Stimulated activated naive CD8-positive, alpha-beta T cell treated with anti-CD3 and anti-CD28 coated beads, Interleukin-15, amount 100 ng/mL, for 72 hours (primary cell): ENCODE data around the gene PNPLA2.
A peak's percentile ranks its signal among the peaks of the same experiment; 100 is the strongest.

Experiments used
- ATAC-seq: fragments of 150-1000 bp; cut with Tn5 transposase; 2 replicates; pipeline ENCODE4 v1.10.0; 2021; ENCODE audit warnings: mild to moderate bottlenecking, moderate library complexity
- DNase-seq, 2 donors: peaks; one replicate each; pipeline ENCODE4 v3.0.0; 2021 to 2022
- H3K27ac Mint-ChIP-seq, 2 donors: one replicate each; pipeline ENCODE4 v1.8.0; 2022; ENCODE audit warnings: mild to moderate bottlenecking in 2 of 2, mixed read lengths in 2 of 2, moderate library complexity in 2 of 2
- H3K27me3 Mint-ChIP-seq: one replicate; pipeline ENCODE4 v1.8.0; 2022; ENCODE audit warnings: mixed read lengths
- H3K4me1 Mint-ChIP-seq: one replicate; pipeline ENCODE4 v1.8.0; 2022; ENCODE audit warnings: mild to moderate bottlenecking, mixed read lengths
- H3K4me3 Mint-ChIP-seq, 2 donors: one replicate each; pipeline ENCODE4 v1.8.0; 2022; ENCODE audit warnings: mild to moderate bottlenecking in 2 of 2, mixed read lengths in 2 of 2, moderate library complexity in 1 of 2
- H3K9me3 Mint-ChIP-seq, 2 donors: one replicate each; pipeline ENCODE4 v1.8.0; 2022; ENCODE audit warnings: mixed read lengths in 2 of 2

The PNPLA2 gene

GRCh38 chr11:859394-860131 is 40.8 kb downstream of the PNPLA2 start:
- Mint-ChIP-seq H3K4me1 (peaks cover 18% of the 10 kb centered on the region), H3K27ac (peak overlapping the region in 1 of 2 donors; percentile 96), H3K9me3 (no peaks in the 10 kb centered on the region), H3K4me3 (no peak overlapping the region), H3K27me3 (no peaks in the 10 kb centered on the region)
- peak; percentile 27 for ATAC-seq
- DNase-seq: no peak

GRCh38 chr11:860234-861104 is 41.8 kb downstream of the PNPLA2 start:
- H3K4me3 Mint-ChIP-seq: no peak overlapping the region
- DNase-seq (no peak), ATAC-seq (no peak)
- H3K9me3 Mint-ChIP-seq: no peaks in the 10 kb centered on the region
- H3K27ac Mint-ChIP-seq: peak overlapping the region in 1 of 2 donors; percentile 79
- peaks cover 18% of the 10 kb centered on the region for H3K4me1 Mint-ChIP-seq
- H3K27me3 Mint-ChIP-seq: no peaks in the 10 kb centered on the region

GRCh38 chr11:861105-861479 is 42.4 kb downstream of the PNPLA2 start:
- Mint-ChIP-seq H3K27ac (peak overlapping the region in 1 of 2 donors; percentile 79), H3K9me3 (no peaks in the 10 kb centered on the region), H3K4me3 (no peak overlapping the region), H3K4me1 (peaks cover 18% of the 10 kb centered on the region), H3K27me3 (no peaks in the 10 kb centered on the region)
- no peak for ATAC-seq
- DNase-seq: no peak

- peaks cover 11% of the 10 kb centered on the region for H3K4me1 Mint-ChIP-seq
- H3K27me3 Mint-ChIP-seq: no peaks in the 10 kb centered on the region
- no peaks in the 10 kb centered on the region for H3K9me3 Mint-ChIP-seq
- ATAC-seq: no peak
- DNase-seq: no peak
- no peak overlapping the region for H3K27ac Mint-ChIP-seq
- H3K4me3 Mint-ChIP-seq: no peak overlapping the region
These were observed 43.5 kb downstream of the PNPLA2 start for GRCh38 chr11:862081-862661.

GRCh38 chr11:862696-863022 is 43.9 kb downstream of the PNPLA2 start:
- no peak overlapping the region for H3K4me3 Mint-ChIP-seq
- ATAC-seq: peak; percentile 3
- H3K4me1 Mint-ChIP-seq: peaks cover 10% of the 10 kb centered on the region

GRCh38 chr11:863023-863909 is 44.6 kb downstream of the PNPLA2 start:
- ATAC-seq: no peak
- Mint-ChIP-seq H3K9me3 (no peaks in the 10 kb centered on the region), H3K27me3 (no peaks in the 10 kb centered on the region), H3K27ac (peak overlapping the region in 1 of 2 donors; percentile 85), H3K4me3 (no peak overlapping the region), H3K4me1 (peaks cover 10% of the 10 kb centered on the region)
- DNase-seq: no peak

More at GRCh38 chr11:862696-863022, 43.9 kb downstream of the PNPLA2 start:
- DNase-seq: no peak
- no peaks in the 10 kb centered on the region for H3K9me3 Mint-ChIP-seq
- H3K27me3 Mint-ChIP-seq: no peaks in the 10 kb centered on the region
- H3K27ac Mint-ChIP-seq: no peak overlapping the region

GRCh38 chr11:863910-864827 is 45.5 kb downstream of the PNPLA2 start:
- DNase-seq: no peak
- Mint-ChIP-seq H3K4me1 (peaks cover 10% of the 10 kb centered on the region), H3K27ac (peak overlapping the region in 1 of 2 donors; percentile 19), H3K27me3 (no peaks in the 10 kb centered on the region), H3K9me3 (no peaks in the 10 kb centered on the region), H3K4me3 (no peak overlapping the region)
- no peak for ATAC-seq

- no peaks in the 10 kb centered on the region for H3K27me3 Mint-ChIP-seq
- no peak overlapping the region for H3K27ac Mint-ChIP-seq
- no peaks in the 10 kb centered on the region for H3K9me3 Mint-ChIP-seq
- DNase-seq (no peak), ATAC-seq (no peak)
- H3K4me3 Mint-ChIP-seq: no peak overlapping the region
- H3K4me1 Mint-ChIP-seq: peaks cover 3% of the 10 kb centered on the region
These were observed 46.2 kb downstream of the PNPLA2 start for GRCh38 chr11:864898-865297.

GRCh38 chr11:865462-866430 is 47.0 kb downstream of the PNPLA2 start:
- Mint-ChIP-seq H3K27ac (peak overlapping the region in 1 of 2 donors; percentile 95), H3K4me1 (no peaks in the 10 kb centered on the region), H3K4me3 (no peak overlapping the region), H3K9me3 (no peaks in the 10 kb centered on the region), H3K27me3 (no peaks in the 10 kb centered on the region)
- ATAC-seq (no peak), DNase-seq (no peak)

- Mint-ChIP-seq H3K27ac (no peak overlapping the region), H3K4me1 (no peaks in the 10 kb centered on the region), H3K27me3 (no peaks in the 10 kb centered on the region), H3K4me3 (no peak overlapping the region), H3K9me3 (no peaks in the 10 kb centered on the region)
- DNase-seq (no peak), ATAC-seq (no peak)
These were observed 47.8 kb downstream of the PNPLA2 start for GRCh38 chr11:866481-866880.

GRCh38 chr11:867856-868358 is 49.2 kb downstream of the PNPLA2 start:
- peak overlapping the region in 1 of 2 donors; percentile 22 for H3K27ac Mint-ChIP-seq
- ATAC-seq (no peak), DNase-seq (no peak)
- H3K27me3 Mint-ChIP-seq: no peaks in the 10 kb centered on the region
- H3K4me3 Mint-ChIP-seq: no peak overlapping the region
- H3K4me1 Mint-ChIP-seq: no peaks in the 10 kb centered on the region
- no peaks in the 10 kb centered on the region for H3K9me3 Mint-ChIP-seq

- H3K27ac Mint-ChIP-seq: peak overlapping the region in 1 of 2 donors; percentile 22
- DNase-seq (no peak), ATAC-seq (no peak)
- no peaks in the 10 kb centered on the region for H3K9me3 Mint-ChIP-seq
- no peaks in the 10 kb centered on the region for H3K4me1 Mint-ChIP-seq
- H3K4me3 Mint-ChIP-seq: no peak overlapping the region
- no peaks in the 10 kb centered on the region for H3K27me3 Mint-ChIP-seq
These were observed 49.7 kb downstream of the PNPLA2 start for GRCh38 chr11:868394-868793.

GRCh38 chr11:868802-869201 is 50.1 kb downstream of the PNPLA2 start:
- Mint-ChIP-seq H3K4me1 (no peaks in the 10 kb centered on the region), H3K4me3 (no peak overlapping the region), H3K27ac (peak overlapping the region in 1 of 2 donors; percentile 78), H3K9me3 (no peaks in the 10 kb centered on the region), H3K27me3 (no peaks in the 10 kb centered on the region)
- DNase-seq: no peak
- ATAC-seq: no peak
